H1 (cell line): ENCODE results near the gene GALNT1. TPM values are rescaled to one million over a fixed set of nuclear protein-coding genes. Genes with fewer than 3 reads are reported as not detected.

Experiments
- ASH2L ChIP-seq: fragments of 200-600, 300-600 bp; sonication (generic); IDR thresholded peaks from one replicate; pipeline ENCODE4 v1.7.1; 2017; ENCODE audit warnings: low read length
- BCL11A ChIP-seq, 2 experiments: IDR thresholded peaks; one replicate each; pipeline ENCODE4 v1.6.1; 2011; ENCODE audit warnings: low read depth in 2 of 2, low read length in 2 of 2, mild to moderate bottlenecking in 2 of 2
- CEBPB ChIP-seq: IDR thresholded peaks from 2 replicates; pipeline ENCODE4 v1.6.1; 2012; ENCODE audit warnings: low read depth, low read length
- CHD2 ChIP-seq: IDR thresholded peaks from 2 replicates; pipeline ENCODE4 v1.6.1; 2012; ENCODE audit warnings: low read length, improper control_type of control experiment
- JUND ChIP-seq: IDR thresholded peaks from 2 replicates; pipeline ENCODE4 v1.6.1; 2011; ENCODE audit warnings: mild to moderate bottlenecking, improper control_type of control experiment, low read length
- KDM4A ChIP-seq: IDR thresholded peaks from one replicate; pipeline ENCODE4 v1.7.1; 2012; ENCODE audit warnings: low read depth, mild to moderate bottlenecking, moderate library complexity, low read length, inconsistent platforms; ENCODE audit not compliant: severe bottlenecking
- NRF1 ChIP-seq: IDR thresholded peaks from 2 replicates; pipeline ENCODE4 v1.6.1; 2011; ENCODE audit warnings: mild to moderate bottlenecking, low read depth, low read length, improper control_type of control experiment
- RNF2 ChIP-seq: fragments of 200-900, 300-1000 bp; sonication (generic); IDR thresholded peaks from 2 replicates; pipeline ENCODE4 v1.7.1; 2016; ENCODE audit warnings: borderline replicate concordance, low read depth, mild to moderate bottlenecking, antibody characterized with exemption, low read length; ENCODE audit not compliant: poor library complexity, severe bottlenecking; ENCODE audit errors: missing control alignments
- TBP ChIP-seq: IDR thresholded peaks from 2 replicates; pipeline ENCODE4 v1.6.1; 2011; ENCODE audit warnings: low read depth, low read length, improper control_type of control experiment
- polyA plus RNA-seq, 7 experiments: library from polyadenylated mRNA; depleted of rRNA in 3 of 7; stranded (reverse) in 5 of 7; unstranded in 2 of 7; fragments of >200 nt in 5 of 7; fragments of 200-250 nt in 2 of 7; gene quantifications; 1 replicate in 5 of 7; 2 replicates in 1 of 7; 4 replicates in 1 of 7; pipeline versions ENCODE4 v1.2.1 to v1.2.3, GENCODE V29; 2011 to 2013; ENCODE audit warnings: missing spikeins in 2 of 7, mixed read lengths in 2 of 7
- total RNA-seq: library from RNA; stranded (reverse); fragmentation: NEBNext Ultra II Directional; extraction: Animal tissue kit (Norgen Biotek cat#: 25700); gene quantifications from 2 replicates; pipeline ENCODE4 v1.2.1, GENCODE V29; 2021
- TF ChIP-seq, protein P1 (sequence below): fragments of 300-600 bp; sonication (generic); IDR thresholded peaks from 2 replicates; pipeline ENCODE4 v1.7.1; 2012; ENCODE audit warnings: low read length, moderate library complexity, mild to moderate bottlenecking, inconsistent platforms; ENCODE audit not compliant: insufficient replicate concordance
- TF ChIP-seq, protein P2 (sequence below): IDR thresholded peaks from 2 replicates; pipeline ENCODE4 v1.6.1; 2012; ENCODE audit warnings: low read length, inconsistent platforms

Gene GALNT1
- total and polyA plus RNA-seq, 2 of the 8 experiments (the other 6 are each of a cell fraction or from before 2014, with no cell fraction given), result 22.4 to 101 TPM

DNA sequence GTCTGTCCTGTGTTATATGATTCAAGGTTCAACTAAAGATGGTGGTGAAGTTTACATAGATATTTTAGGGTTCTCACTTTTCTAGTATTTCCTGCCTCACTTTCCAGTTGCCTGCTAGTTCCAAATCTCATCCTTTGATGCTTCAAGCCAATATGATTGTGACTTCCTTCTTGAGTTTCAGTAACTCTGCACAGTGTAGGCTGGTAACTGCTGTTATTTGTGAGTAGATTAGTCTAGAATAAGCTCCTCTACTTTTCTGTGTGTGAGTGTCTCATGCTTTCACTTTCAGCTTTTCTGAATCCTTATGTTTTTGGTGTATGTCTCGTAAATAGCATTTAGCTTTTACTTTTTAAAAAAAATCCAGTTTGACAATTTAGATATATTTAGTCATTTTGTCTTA is 42.6 kb downstream of the GALNT1 start (continued):
- TF ChIP-seq, protein P1, sequence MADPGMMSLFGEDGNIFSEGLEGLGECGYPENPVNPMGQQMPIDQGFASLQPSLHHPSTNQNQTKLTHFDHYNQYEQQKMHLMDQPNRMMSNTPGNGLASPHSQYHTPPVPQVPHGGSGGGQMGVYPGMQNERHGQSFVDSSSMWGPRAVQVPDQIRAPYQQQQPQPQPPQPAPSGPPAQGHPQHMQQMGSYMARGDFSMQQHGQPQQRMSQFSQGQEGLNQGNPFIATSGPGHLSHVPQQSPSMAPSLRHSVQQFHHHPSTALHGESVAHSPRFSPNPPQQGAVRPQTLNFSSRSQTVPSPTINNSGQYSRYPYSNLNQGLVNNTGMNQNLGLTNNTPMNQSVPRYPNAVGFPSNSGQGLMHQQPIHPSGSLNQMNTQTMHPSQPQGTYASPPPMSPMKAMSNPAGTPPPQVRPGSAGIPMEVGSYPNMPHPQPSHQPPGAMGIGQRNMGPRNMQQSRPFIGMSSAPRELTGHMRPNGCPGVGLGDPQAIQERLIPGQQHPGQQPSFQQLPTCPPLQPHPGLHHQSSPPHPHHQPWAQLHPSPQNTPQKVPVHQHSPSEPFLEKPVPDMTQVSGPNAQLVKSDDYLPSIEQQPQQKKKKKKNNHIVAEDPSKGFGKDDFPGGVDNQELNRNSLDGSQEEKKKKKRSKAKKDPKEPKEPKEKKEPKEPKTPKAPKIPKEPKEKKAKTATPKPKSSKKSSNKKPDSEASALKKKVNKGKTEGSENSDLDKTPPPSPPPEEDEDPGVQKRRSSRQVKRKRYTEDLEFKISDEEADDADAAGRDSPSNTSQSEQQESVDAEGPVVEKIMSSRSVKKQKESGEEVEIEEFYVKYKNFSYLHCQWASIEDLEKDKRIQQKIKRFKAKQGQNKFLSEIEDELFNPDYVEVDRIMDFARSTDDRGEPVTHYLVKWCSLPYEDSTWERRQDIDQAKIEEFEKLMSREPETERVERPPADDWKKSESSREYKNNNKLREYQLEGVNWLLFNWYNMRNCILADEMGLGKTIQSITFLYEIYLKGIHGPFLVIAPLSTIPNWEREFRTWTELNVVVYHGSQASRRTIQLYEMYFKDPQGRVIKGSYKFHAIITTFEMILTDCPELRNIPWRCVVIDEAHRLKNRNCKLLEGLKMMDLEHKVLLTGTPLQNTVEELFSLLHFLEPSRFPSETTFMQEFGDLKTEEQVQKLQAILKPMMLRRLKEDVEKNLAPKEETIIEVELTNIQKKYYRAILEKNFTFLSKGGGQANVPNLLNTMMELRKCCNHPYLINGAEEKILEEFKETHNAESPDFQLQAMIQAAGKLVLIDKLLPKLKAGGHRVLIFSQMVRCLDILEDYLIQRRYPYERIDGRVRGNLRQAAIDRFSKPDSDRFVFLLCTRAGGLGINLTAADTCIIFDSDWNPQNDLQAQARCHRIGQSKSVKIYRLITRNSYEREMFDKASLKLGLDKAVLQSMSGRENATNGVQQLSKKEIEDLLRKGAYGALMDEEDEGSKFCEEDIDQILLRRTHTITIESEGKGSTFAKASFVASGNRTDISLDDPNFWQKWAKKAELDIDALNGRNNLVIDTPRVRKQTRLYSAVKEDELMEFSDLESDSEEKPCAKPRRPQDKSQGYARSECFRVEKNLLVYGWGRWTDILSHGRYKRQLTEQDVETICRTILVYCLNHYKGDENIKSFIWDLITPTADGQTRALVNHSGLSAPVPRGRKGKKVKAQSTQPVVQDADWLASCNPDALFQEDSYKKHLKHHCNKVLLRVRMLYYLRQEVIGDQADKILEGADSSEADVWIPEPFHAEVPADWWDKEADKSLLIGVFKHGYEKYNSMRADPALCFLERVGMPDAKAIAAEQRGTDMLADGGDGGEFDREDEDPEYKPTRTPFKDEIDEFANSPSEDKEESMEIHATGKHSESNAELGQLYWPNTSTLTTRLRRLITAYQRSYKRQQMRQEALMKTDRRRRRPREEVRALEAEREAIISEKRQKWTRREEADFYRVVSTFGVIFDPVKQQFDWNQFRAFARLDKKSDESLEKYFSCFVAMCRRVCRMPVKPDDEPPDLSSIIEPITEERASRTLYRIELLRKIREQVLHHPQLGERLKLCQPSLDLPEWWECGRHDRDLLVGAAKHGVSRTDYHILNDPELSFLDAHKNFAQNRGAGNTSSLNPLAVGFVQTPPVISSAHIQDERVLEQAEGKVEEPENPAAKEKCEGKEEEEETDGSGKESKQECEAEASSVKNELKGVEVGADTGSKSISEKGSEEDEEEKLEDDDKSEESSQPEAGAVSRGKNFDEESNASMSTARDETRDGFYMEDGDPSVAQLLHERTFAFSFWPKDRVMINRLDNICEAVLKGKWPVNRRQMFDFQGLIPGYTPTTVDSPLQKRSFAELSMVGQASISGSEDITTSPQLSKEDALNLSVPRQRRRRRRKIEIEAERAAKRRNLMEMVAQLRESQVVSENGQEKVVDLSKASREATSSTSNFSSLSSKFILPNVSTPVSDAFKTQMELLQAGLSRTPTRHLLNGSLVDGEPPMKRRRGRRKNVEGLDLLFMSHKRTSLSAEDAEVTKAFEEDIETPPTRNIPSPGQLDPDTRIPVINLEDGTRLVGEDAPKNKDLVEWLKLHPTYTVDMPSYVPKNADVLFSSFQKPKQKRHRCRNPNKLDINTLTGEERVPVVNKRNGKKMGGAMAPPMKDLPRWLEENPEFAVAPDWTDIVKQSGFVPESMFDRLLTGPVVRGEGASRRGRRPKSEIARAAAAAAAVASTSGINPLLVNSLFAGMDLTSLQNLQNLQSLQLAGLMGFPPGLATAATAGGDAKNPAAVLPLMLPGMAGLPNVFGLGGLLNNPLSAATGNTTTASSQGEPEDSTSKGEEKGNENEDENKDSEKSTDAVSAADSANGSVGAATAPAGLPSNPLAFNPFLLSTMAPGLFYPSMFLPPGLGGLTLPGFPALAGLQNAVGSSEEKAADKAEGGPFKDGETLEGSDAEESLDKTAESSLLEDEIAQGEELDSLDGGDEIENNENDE, result no peak
- no peak for TF ChIP-seq KDM4A
- no peak for TF ChIP-seq RNF2
- TF ChIP-seq CHD2, result no peak
- TF ChIP-seq, protein P2, sequence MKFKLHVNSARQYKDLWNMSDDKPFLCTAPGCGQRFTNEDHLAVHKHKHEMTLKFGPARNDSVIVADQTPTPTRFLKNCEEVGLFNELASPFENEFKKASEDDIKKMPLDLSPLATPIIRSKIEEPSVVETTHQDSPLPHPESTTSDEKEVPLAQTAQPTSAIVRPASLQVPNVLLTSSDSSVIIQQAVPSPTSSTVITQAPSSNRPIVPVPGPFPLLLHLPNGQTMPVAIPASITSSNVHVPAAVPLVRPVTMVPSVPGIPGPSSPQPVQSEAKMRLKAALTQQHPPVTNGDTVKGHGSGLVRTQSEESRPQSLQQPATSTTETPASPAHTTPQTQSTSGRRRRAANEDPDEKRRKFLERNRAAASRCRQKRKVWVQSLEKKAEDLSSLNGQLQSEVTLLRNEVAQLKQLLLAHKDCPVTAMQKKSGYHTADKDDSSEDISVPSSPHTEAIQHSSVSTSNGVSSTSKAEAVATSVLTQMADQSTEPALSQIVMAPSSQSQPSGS, result no peak
- TF ChIP-seq CEBPB, result no peak
- no peak for TF ChIP-seq TBP
- no peak for TF ChIP-seq BCL11A (IDR thresholded peaks at IDR 0.05; ENCODE audit: low read depth in 2 of 2, low read length in 2 of 2)
- no peak for TF ChIP-seq NRF1
- TF ChIP-seq ASH2L, result no peak
- no peak for TF ChIP-seq JUND
